Pons (tissue), 1 donor: Measurements from ENCODE around the gene DRAM1.
"Not testable (repeated sequence)": the region's sequence is repeated elsewhere in the genome, so short reads cannot be mapped to it uniquely, and the experiment has no call there.

Experiments used
- DNase-seq: peaks from one replicate; pipeline ENCODE4 v3.0.0-alpha.2; 2016; ENCODE audit warnings: low spot score

DRAM1 gene

DNA sequence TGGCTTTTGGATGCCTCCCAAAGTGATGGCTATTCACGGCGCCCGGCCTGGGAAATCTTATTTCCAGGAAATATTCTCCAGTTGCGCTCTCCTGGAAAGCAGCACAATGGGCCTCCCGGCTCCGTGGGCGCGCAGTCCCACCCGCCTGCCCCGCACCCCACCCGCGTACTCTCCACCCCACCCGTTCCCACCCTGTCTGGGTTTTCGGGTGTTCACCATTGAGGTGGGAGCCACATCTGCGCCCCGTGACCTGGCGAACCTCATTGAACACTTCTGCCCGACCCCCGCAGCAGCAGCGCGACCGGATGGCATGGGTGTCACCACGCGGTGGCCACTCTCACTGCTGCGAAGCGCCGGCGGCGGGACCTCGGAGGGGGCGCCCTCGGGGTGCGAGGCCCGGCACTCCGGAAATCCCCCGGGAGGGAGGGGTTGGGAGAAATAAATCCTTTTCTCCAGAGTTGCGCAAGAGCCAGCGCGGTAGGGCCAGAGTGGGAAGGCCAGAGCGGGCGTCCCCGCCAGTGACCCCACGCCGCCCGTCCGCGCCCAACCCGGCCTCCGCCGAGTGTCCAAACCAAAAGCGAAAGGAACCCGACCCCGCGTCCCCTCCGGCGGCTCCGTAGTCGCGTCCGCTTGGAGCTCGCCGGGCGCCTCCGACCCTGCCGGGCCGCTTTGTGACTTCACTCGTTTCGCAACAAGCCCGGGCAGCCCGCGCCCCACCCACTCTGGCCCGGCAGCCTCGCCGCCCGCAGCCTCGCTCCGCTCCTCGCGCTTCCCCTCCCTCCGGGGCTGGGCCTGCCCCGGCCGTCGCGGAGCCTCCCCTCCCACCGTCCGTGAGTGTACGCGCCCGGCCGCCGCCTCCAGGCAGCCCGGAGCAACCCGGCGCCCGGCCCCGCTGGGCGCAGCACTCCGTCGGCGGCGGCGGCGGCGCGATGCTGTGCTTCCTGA is at the start of gene DRAM1:
TSS of gene DRAM1 (plus strand) at position 720 of the 945 bp plus-strand sequence. CDS start at position 930, 210 bp downstream.
- DNase-seq: peak; percentile 42

DNA sequence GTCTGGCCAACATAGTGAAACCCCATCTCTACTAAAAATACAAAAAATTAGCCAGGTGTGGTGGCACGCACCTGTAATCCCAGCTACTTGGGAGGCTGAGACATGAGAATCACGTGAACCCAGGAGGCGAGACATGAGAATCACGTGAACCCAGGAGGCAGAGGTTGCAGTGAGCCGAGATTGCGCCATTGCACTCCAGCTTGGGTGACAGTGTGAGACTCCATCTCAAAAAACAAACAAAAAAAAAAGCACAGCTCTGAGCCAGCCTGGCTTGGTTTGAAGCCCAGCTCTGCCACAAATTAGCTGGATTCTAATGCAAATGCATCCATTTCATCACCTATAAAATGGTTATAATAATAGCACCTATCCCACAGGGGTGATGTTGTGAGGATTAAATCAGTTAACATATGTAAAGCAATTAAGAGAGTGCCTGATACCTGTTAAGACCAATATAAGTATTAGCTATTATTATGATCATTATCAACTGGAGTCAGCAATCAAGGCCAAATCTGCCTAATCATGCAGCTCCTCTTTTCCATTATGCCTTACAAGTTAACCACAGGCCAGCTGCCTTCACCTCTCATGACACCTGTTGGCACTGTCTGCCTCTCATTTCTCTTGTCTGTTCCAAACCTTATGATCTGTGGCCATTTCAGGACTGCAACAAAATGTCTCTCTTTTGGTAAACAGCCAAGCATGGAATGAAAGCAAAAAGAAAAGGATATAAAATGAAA is 48.8 kb upstream of the DRAM1 start:
- no peak for DNase-seq

GRCh38 chr12:101829639-101830366 is 47.6 kb upstream of the DRAM1 start:
- no peak for DNase-seq

- peak; percentile 91 for DNase-seq
Measured at GRCh38 chr12:101830367-101831325, 46.7 kb upstream of the DRAM1 start, which contains the start of gene GNPTAB. GNPTAB (minus strand) TSS chr12:101830959; CDS start chr12:101830675, 284 bp downstream.

- no peak for DNase-seq
Measured at GRCh38 chr12:101832030-101832429, 45.4 kb upstream of the DRAM1 start.

- no peak for DNase-seq
Measured at GRCh38 chr12:101838628-101839323, 38.6 kb upstream of the DRAM1 start.

GRCh38 chr12:101839324-101840283 is 37.8 kb upstream of the DRAM1 start:
- DNase-seq: peak; percentile 74

GRCh38 chr12:101841069-101841468 is 36.3 kb upstream of the DRAM1 start:
- no peak for DNase-seq

DNA sequence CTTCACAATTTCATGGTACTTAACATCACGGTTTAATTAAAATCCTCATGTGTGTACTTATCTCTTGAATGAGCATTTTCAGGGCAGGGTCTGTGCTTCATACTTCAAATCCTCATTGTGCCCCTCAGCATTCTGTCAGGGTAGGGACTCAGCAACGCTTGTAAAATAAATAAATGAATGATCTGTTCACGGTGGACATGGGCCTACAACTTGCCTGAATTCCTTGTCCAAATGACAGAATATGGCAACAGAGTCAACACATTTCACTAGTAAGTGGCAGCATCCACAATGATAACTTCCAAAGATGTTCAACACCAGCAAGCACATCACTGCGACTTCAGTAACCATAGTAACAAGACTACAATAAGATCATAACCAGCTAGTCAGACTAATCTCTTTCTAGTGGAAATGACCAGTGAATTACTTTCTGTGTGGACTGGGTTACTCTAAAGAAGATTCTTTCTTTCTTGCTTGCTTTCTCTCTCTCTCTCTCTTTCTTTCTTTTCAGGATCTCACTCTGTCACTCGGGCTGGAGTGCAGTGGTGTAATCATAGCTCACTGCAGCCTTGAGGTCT is 32.2 kb upstream of the DRAM1 start:
- no peak for DNase-seq

DNA sequence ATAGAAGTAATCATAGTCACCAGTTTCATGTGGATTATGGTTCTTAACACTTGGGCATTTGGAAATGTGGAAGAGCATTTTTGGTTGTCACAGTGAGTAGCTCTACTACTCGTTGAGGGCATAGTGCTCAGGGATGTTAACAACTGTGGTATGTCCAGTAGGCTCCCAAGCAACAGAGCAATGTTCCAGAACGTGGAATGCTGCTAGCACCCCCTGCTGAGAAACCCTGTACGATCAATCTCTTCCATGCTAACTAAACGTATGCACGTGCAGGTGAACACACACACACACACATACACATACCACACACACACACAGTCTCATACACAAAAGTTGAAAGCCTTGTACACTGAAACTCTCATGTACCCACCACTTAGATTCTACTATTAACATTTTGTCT is 30.1 kb upstream of the DRAM1 start:
- no peak for DNase-seq

- no peak for DNase-seq
Measured at GRCh38 chr12:101850199-101850598, 27.2 kb upstream of the DRAM1 start.

GRCh38 chr12:101852998-101853397 is 24.4 kb upstream of the DRAM1 start:
- DNase-seq: no peak

- no peak for DNase-seq
Measured at GRCh38 chr12:101854747-101855146, 22.6 kb upstream of the DRAM1 start.

DNA sequence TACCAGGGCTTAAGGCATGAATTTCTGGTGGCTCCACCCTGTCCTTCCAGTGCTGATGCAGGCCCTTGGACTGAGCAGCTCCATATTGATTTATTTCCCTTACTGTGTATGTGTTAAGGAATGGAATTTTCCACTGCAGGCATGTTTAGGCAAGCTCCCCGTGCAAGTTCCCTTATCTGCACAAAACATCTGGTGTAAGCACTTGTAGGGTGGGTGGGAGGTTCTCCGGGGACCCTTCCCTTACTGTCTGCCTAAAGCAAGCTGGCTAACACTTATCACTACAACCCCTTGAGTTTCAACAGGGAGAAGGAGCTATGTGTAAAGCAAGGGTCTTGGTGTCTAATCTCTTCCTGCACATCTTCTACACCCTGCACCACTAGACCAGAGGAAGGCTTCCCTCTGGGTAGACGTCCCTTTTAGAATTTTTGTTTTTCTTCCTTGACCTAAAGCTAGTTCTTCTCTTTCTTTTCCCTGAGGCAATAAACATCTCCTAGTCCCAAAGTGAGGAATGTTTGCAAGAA is 22.0 kb upstream of the DRAM1 start:
- no peak for DNase-seq

- DNase-seq: no peak
Measured at GRCh38 chr12:101855976-101856375, 21.4 kb upstream of the DRAM1 start.

GRCh38 chr12:101856614-101857013 is 20.8 kb upstream of the DRAM1 start:
- DNase-seq: not testable (repeated sequence)

DNA sequence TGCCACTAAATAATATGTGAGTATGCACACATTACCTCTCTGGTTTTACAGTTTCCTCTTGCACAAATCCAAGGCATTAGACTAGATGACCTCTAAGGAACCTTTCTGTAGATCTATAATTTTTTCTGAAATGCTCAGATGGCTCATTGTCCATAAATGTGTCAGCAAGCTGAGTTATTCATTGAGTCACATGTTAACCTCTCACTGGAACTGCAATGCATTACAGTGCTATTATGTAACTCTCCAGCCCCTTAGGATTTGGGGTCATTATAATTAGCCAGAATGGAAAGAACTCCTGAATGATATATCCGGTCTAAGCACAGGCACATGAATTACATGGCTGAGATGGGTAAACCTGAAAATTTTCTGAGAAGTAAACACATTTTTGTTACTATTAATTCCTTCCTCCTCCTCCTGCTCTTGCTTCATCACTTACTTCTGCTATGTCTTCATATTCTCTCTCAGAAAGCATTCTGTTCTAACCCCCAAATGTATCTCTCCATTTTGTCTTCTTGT is 20.3 kb upstream of the DRAM1 start:
- no peak for DNase-seq

DNA sequence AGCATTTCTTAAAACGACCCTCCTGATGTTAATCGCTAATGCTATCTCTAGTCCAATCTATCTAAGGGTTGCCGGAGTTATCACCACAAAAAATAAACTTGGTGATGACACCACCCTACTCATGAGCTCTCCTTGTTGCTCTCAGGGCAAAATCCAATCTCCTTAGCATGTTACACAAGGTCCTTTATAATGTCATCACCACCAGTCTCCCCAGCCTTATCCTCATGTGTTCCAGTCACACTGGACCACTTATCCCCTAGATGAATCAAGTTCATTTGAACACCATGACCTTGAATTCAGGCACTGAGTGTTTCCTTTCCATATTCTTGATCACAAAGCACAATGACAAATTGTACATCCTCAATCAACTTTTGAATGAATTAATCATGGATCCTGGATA is 19.0 kb upstream of the DRAM1 start:
- DNase-seq: no peak
